T-cell (primary cell): ENCODE measurements around the gene KIAA1217. TPM values are rescaled to one million over a fixed set of nuclear protein-coding genes. Genes with fewer than 3 reads are reported as not detected.

ENCODE experiments used
- ATAC-seq, 4 experiments: fragments of 200-7000 bp in 3 of 4; fragments of 150-1000 bp in 1 of 4; cut with Tn5 transposase; replicated peaks in 1 of 4; 1 replicate in 3 of 4; 2 replicates in 1 of 4; pipeline ENCODE4 v1.10.0; 2021; ENCODE audit warnings: moderate library complexity in 3 of 4, mild to moderate bottlenecking in 2 of 4, moderate number of reproducible peaks in 1 of 4
- CTCF ChIA-PET, 2 donors: fragments of 300-600 bp; sonication (Branson Sonifier 250); formaldehyde crosslinking; loops; one replicate each; lab custom pipeline; 2022; ENCODE audit warnings: antibody characterized with exemption in 2 of 2; lab: Charles Lee
- POLR2A ChIA-PET, 2 donors: fragments of 300-600 bp; sonication (Branson Sonifier 250); formaldehyde crosslinking; loops; one replicate each; lab custom pipeline; 2022; ENCODE audit warnings: antibody characterized with exemption in 2 of 2; lab: Charles Lee
- DNase-seq, 35 experiments: peaks; one replicate each; pipeline versions ENCODE4 v3.0.0 to v3.0.0-alpha.2; 2013 to 2023
- H3K27ac ChIP-seq: one replicate; pipeline ENCODE4 v1.5.1; 2013; ENCODE audit warnings: low read length
- H3K27me3 ChIP-seq, 2 experiments: replicated peaks in 1 of 2; 1 replicate in 1 of 2; 2 replicates in 1 of 2; pipeline versions ENCODE4 v1.6.1 to v1.7.0; 2013; ENCODE audit warnings: low read length in 1 of 2, mixed read lengths in 1 of 2; ENCODE audit not compliant: control insufficient read depth in 2 of 2, insufficient read depth in 2 of 2; ENCODE audit errors: extremely low read depth in 1 of 2
- H3K36me3 ChIP-seq, 2 donors: 1 replicate in 1 of 2; 2 replicates in 1 of 2; pipeline versions ENCODE4 v1.6.1 to v1.7.0; 2013; ENCODE audit warnings: low read length in 1 of 2; ENCODE audit not compliant: control insufficient read depth in 2 of 2, insufficient read depth in 1 of 2; ENCODE audit errors: extremely low read depth in 1 of 2
- H3K4me1 ChIP-seq, 2 experiments: 1 replicate in 1 of 2; 2 replicates in 1 of 2; pipeline versions ENCODE4 v1.6.1 to v1.7.0; 2013; ENCODE audit warnings: low read length in 2 of 2, mixed read lengths in 1 of 2; ENCODE audit not compliant: insufficient read depth in 2 of 2, control insufficient read depth in 1 of 2; ENCODE audit errors: extremely low read depth in 1 of 2
- H3K4me3 ChIP-seq, 2 donors: 1 replicate in 1 of 2; 2 replicates in 1 of 2; pipeline versions ENCODE4 v1.5.1 to v1.7.0; 2013; ENCODE audit warnings: mild to moderate bottlenecking in 2 of 2, low read length in 1 of 2, moderate library complexity in 1 of 2; ENCODE audit not compliant: control insufficient read depth in 1 of 2; ENCODE audit errors: extremely low read depth in 1 of 2
- H3K9me3 ChIP-seq: 2 replicates; pipeline ENCODE4 v1.7.0; 2013
- H3K27ac Mint-ChIP-seq, 2 donors: one replicate each; pipeline ENCODE4 v1.8.0; 2020 to 2021; ENCODE audit warnings: mild to moderate bottlenecking in 2 of 2, mixed read lengths in 2 of 2
- H3K27me3 Mint-ChIP-seq, 2 donors: one replicate each; pipeline ENCODE4 v1.8.0; 2021 to 2022; ENCODE audit warnings: mixed read lengths in 2 of 2
- H3K36me3 Mint-ChIP-seq: one replicate; pipeline ENCODE4 v1.8.0; 2021; ENCODE audit warnings: mixed read lengths
- H3K4me1 Mint-ChIP-seq, 3 donors: one replicate each; pipeline ENCODE4 v1.8.0; 2020 to 2022; ENCODE audit warnings: mixed read lengths in 3 of 3, mild to moderate bottlenecking in 1 of 3
- H3K4me3 Mint-ChIP-seq, 3 donors: one replicate each; pipeline ENCODE4 v1.8.0; 2020 to 2022; ENCODE audit warnings: mild to moderate bottlenecking in 3 of 3, mixed read lengths in 3 of 3, moderate library complexity in 3 of 3
- H3K9me3 Mint-ChIP-seq, 3 donors: one replicate each; pipeline ENCODE4 v1.8.0; 2020 to 2022; ENCODE audit warnings: mixed read lengths in 3 of 3
- WGBS: methylation state at CpG from one replicate; pipeline ENCODE4 v1.1.5; 2013; ENCODE audit warnings: missing lambda C conversion rate; ENCODE audit not compliant: insufficient coverage; 5-methylcytosine and 5-hydroxymethylcytosine counted together
- total RNA-seq, 35 experiments: library from RNA in 6 of 35; stranded (reverse) in 6 of 35; fragments of 120-200 nt in 1 of 35; gene quantifications; one replicate each; pipeline versions ENCODE4 v1.2.1 to v1.2.4 and lab custom pipeline; 2013 to 2026

Gene KIAA1217
- total RNA-seq, 5 donors from 2014 or later (not counting 1 experiment from before 2014, with no cell fraction given) = 0.12 to 1.2 (median 0.66) TPM; not detected in 1

DNA sequence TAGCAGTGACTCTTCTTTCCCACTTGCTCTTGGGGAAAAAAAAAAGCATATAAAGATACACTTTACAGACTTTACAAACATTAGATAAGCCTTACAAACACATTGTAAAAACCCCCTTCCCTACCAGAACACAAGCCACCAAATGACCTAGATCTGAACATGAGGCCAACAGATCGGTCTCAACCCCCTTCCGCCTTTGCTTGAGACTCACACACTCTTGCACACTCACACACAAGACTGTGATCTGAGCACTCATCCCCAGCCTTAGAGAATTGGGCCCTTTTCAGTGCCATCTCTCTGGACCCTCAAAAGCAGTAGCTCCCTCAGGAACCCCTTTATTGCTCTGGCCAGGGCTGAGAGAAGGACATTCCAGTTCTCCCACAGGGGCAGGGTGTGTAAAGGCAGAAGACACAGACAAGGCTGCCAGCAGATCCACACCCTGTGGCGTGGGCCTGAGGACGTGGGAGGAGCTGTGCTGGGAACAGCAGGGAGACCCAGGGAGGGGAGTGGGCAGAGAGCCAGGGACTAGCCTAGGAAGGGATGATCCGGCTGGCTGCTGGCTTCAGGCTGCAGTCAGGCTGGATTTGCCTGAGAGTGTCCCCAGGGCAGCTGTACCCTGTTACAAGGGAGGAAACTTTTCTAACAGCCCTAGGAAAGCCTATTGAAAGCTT, 206.7 kb downstream of the KIAA1217 start:
- ATAC-seq = no peak
- no peak overlapping the region for H3K4me3 Mint-ChIP-seq
- no peak overlapping the region for H3K4me3 ChIP-seq

DNA sequence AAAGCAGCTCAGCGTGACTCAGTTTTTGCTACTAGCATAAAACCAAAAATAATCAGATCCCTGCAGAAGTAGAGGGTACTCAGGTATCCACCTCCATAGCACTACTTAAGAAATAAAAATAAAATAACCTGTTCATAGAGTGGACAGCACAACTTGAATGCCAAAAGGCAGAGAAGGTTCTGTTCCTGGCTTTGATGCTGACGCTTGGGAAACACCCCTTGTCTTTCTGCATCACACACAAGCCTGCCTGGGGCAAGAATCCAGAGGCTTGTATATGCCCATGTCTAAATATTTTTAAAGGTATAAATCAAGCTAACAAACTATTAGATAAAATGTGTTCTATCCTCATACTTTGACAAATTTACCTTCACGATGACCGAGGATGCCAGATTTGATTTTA, 207.3 kb downstream of the KIAA1217 start:
- Histone ChIP-seq H3K36me3 (no peaks in the 10 kb centered on the region), H3K27me3 (peaks cover 0 to 5% of the 10 kb centered on the region in 2 experiments), H3K4me1 (no peaks in the 10 kb centered on the region), H3K4me3 (no peak overlapping the region), H3K9me3 (no peaks in the 10 kb centered on the region), H3K27ac (no peak overlapping the region)
- no peaks in the 10 kb centered on the region for H3K9me3 Mint-ChIP-seq
- H3K4me1 Mint-ChIP-seq = no peaks in the 10 kb centered on the region
- no peak for DNase-seq
- peaks cover 3 to 5% of the 10 kb centered on the region in 2 donors for H3K27me3 Mint-ChIP-seq
- H3K36me3 Mint-ChIP-seq = no peaks in the 10 kb centered on the region
- CTCF ChIA-PET = no interaction called here
- no peak overlapping the region for H3K27ac Mint-ChIP-seq
- WGBS = 92% methylated on average over 2 of the region's 4 CpGs
- H3K4me3 Mint-ChIP-seq = no peak overlapping the region
- POLR2A ChIA-PET = no interaction called here
- no peak for ATAC-seq

More for the DNA sequence above, 206.7 kb downstream of the KIAA1217 start:
- 63% methylated on average over 5 of the region's 5 CpGs for WGBS
- no peaks in the 10 kb centered on the region for H3K36me3 Mint-ChIP-seq
- H3K36me3 ChIP-seq = no peaks in the 10 kb centered on the region
- no peaks in the 10 kb centered on the region for H3K4me1 Mint-ChIP-seq
- no peak overlapping the region for H3K27ac ChIP-seq
- H3K27me3 ChIP-seq = peaks cover 0 to 5% of the 10 kb centered on the region in 2 experiments
- ChIA-PET CTCF (no interaction called here), POLR2A (no interaction called here)
- no peaks in the 10 kb centered on the region for H3K9me3 ChIP-seq
- H3K9me3 Mint-ChIP-seq = no peaks in the 10 kb centered on the region
- peaks cover 7% of the 10 kb centered on the region in 2 donors for H3K27me3 Mint-ChIP-seq
- peak in 1 of 35 experiments; percentile 0 for DNase-seq
- no peak overlapping the region for H3K27ac Mint-ChIP-seq
- no peaks in the 10 kb centered on the region for H3K4me1 ChIP-seq

DNA sequence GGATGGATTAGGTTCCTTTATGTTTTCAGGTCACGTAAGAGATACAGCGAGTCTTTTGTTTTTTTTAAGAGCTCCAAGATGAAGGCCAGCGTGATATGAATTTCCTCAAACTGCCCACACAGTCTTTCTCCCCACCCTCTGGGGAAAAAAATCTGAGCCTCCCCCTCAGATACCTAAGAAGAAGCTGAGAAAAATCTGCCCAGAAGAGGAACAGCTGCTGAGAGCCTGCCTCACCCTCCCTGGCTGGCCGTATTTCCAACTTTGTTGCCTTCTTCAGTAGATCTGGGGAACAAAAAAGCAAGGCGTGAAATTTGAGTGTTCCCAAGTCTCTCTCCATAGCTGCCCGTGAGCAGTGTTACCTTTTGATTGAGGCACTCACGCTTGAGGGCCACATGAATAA, 208.1 kb downstream of the KIAA1217 start:
- CTCF ChIA-PET = interaction anchor here in 1 of 2 donors (0.5 to 0.6 kb wide), 2 partner anchors 124 to 613 kb away, joined by 3 to 5 read pairs; no protein-coding TSS in a partner anchor
- POLR2A ChIA-PET = no interaction called here
- 66% methylated on average over 5 of the region's 7 CpGs for WGBS

DNA sequence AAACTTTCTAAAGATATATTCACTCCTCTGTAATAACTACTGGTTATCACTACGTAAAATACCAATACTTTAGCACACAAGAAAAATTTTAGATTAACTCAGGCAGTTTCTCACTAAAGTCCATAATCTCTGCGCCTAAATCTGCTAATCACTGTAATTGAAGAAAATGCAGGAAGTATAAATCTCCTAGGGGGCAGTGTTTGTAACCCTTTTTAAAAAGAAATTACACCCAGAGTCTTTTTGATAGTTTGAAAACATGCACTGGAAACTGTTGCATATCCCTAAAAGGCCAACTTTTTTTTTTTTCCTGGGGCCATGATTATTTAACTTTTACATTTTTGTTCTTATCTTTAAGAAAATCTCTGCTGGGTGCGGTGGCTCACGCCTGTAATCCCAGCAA, 209.6 kb downstream of the KIAA1217 start:
- Histone ChIP-seq H3K4me3 (no peak overlapping the region), H3K27ac (no peak overlapping the region), H3K27me3 (peaks cover 0 to 5% of the 10 kb centered on the region in 2 experiments), H3K9me3 (no peaks in the 10 kb centered on the region), H3K4me1 (no peaks in the 10 kb centered on the region), H3K36me3 (no peaks in the 10 kb centered on the region)
- DNase-seq (no peak), ATAC-seq (no peak)
- Mint-ChIP-seq H3K36me3 (no peaks in the 10 kb centered on the region), H3K9me3 (no peaks in the 10 kb centered on the region), H3K27ac (no peak overlapping the region), H3K27me3 (peaks cover 3 to 5% of the 10 kb centered on the region in 2 donors), H3K4me1 (no peaks in the 10 kb centered on the region), H3K4me3 (no peak overlapping the region)
- ChIA-PET CTCF (no interaction called here), POLR2A (interaction anchor here in 1 of 2 donors (0.5 kb wide), 1 partner anchor 1821 kb away, joined by 3 read pairs; no protein-coding TSS in a partner anchor)
- no CpG with 5 or more reads among the region's 4 CpGs for WGBS

More for the DNA sequence above, 208.1 kb downstream of the KIAA1217 start:
- Histone ChIP-seq H3K4me3 (no peak overlapping the region), H3K27me3 (peaks cover 0 to 5% of the 10 kb centered on the region in 2 experiments), H3K36me3 (no peaks in the 10 kb centered on the region), H3K27ac (no peak overlapping the region), H3K4me1 (no peaks in the 10 kb centered on the region), H3K9me3 (no peaks in the 10 kb centered on the region)
- DNase-seq (no peak), ATAC-seq (no peak)
- Mint-ChIP-seq H3K9me3 (no peaks in the 10 kb centered on the region), H3K36me3 (no peaks in the 10 kb centered on the region), H3K27me3 (peaks cover 3 to 5% of the 10 kb centered on the region in 2 donors), H3K4me1 (no peaks in the 10 kb centered on the region), H3K27ac (no peak overlapping the region), H3K4me3 (no peak overlapping the region)

DNA sequence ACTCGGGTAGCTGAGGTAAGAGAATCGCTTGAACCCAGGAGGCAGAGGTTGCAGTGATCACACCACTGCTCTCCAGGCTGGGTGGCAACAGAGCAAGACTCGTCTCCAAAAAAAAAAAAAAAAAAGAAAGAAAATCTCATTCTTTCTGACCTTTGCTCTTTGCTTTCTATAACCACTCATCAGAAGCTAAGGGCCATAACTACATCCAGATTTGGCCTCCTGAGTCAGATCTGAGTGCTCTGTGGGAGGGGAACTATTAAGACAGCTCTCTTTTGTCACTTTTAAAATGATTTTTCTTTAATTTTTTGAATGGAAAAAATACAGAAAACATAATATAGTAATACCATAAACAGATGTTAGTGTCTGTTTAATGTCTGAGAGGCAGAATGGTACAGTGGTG, 210.1 kb downstream of the KIAA1217 start:
- Histone ChIP-seq H3K27ac (no peak overlapping the region), H3K9me3 (no peaks in the 10 kb centered on the region), H3K36me3 (no peaks in the 10 kb centered on the region), H3K4me3 (no peak overlapping the region), H3K27me3 (peaks cover 0 to 5% of the 10 kb centered on the region in 2 experiments), H3K4me1 (no peaks in the 10 kb centered on the region)
- ChIA-PET CTCF (no interaction called here), POLR2A (interaction anchor here in 1 of 2 donors (0.5 kb wide), 1 partner anchor 1821 kb away, joined by 3 read pairs; no protein-coding TSS in a partner anchor)
- H3K9me3 Mint-ChIP-seq = no peaks in the 10 kb centered on the region
- H3K4me3 Mint-ChIP-seq = no peak overlapping the region
- ATAC-seq (no peak), DNase-seq (no peak)
- no peaks in the 10 kb centered on the region for H3K4me1 Mint-ChIP-seq
- peaks cover 3 to 5% of the 10 kb centered on the region in 2 donors for H3K27me3 Mint-ChIP-seq
- H3K36me3 Mint-ChIP-seq = no peaks in the 10 kb centered on the region
- no CpG with 5 or more reads among the region's 3 CpGs for WGBS
- no peak overlapping the region for H3K27ac Mint-ChIP-seq

DNA sequence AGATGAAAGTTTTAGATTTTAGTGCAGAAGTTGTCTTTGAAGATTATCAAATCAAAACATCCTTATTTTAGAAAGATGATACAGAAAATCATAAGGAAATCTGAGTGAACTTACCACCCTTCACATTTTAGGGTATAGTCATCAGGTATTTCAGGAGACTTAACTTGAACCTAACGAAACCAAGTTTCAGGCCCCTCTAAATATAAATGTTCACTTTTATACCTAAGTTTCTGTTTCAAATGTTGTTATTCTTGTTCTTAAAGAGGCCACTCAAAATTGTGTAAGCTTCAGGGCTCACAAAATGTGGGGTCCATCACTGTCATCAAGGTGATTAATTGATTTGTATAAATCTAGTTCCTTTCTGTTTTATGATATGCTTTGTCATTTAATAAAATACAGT, 216.2 kb downstream of the KIAA1217 start:
- H3K27me3 ChIP-seq = peaks cover 0 to 5% of the 10 kb centered on the region in 2 experiments
- H3K36me3 ChIP-seq = no peaks in the 10 kb centered on the region
- ChIA-PET POLR2A (no interaction called here), CTCF (no interaction called here)
- Mint-ChIP-seq H3K4me3 (no peak overlapping the region), H3K36me3 (no peaks in the 10 kb centered on the region), H3K9me3 (no peaks in the 10 kb centered on the region), H3K4me1 (no peaks in the 10 kb centered on the region), H3K27me3 (peaks cover 2 to 4% of the 10 kb centered on the region in 2 donors), H3K27ac (no peak overlapping the region)
- no peak overlapping the region for H3K27ac ChIP-seq
- no peaks in the 10 kb centered on the region for H3K4me1 ChIP-seq
- no peak overlapping the region for H3K4me3 ChIP-seq
- ATAC-seq (no peak), DNase-seq (no peak)
- WGBS = no CpG with 5 or more reads among the region's 1 CpG
- H3K9me3 ChIP-seq = no peaks in the 10 kb centered on the region
